ENCODE results near the gene DAB1.
A peak's percentile ranks its signal among the peaks of the same experiment; 100 is the strongest.

DAB1 gene

GRCh38 chr1:57423656-57424211, at the start of gene DAB1:
TSS of gene DAB1 (minus strand) at chr1:57424060. CDS start at chr1:57291030, 133,030 bp downstream.
- no peak for DNase-seq (ENCODE audit: low spot score)

DNA sequence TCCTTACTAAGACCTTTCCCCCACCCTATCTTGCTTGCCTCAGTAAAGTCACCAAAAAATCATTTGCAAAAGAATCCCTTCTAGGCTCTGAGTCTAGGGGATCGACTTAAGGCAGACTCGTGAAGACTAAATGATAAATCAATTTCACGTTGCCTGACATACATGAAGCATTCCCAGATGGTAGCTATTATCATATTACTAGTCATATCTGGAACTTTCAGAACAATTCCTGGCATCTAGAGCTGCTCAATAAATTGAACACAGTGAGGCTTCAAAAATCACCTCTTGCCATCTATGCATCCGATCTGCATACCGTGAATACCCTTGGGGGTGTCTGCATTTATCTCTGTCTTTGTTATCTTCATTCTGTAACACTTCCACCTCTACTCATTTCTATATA, 49.6 kb upstream of the DAB1 start:
- no peak for DNase-seq (ENCODE audit: low spot score)

DNA sequence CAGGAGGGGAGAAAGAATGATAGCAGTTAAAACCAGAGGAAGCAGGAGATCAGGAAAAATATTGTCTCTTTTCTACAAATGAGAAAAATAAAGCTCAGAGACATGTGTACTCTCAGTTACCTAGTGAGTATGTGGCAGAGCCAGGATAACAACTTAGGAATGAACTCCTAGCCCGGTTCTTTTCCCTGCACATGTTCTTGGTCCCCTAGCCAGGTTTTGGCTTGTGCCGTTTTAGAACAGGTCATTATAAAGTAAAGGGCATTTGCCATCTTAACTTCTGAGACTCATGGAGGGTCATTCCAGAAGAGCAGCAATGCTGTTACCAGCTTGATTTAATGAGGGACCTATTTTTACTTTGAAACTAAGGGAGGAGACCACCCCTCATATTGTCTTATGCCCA, 48.1 kb upstream of the DAB1 start:
- no peak for DNase-seq (ENCODE audit: low spot score)

GRCh38 chr1:57470036-57470435, 46.2 kb upstream of the DAB1 start:
- DNase-seq (ENCODE audit: low spot score): no peak

GRCh38 chr1:57468641-57469523, 45.0 kb upstream of the DAB1 start:
- no peak for DNase-seq (ENCODE audit: low spot score)

- no peak for DNase-seq (ENCODE audit: low spot score)
Measured at GRCh38 chr1:57467830-57468229, 44.0 kb upstream of the DAB1 start.

GRCh38 chr1:57464756-57465155, 40.9 kb upstream of the DAB1 start:
- peak; percentile 31 for DNase-seq (ENCODE audit: low spot score)

GRCh38 chr1:57463343-57463742, 39.5 kb upstream of the DAB1 start:
- no peak for DNase-seq (ENCODE audit: low spot score)

DNA sequence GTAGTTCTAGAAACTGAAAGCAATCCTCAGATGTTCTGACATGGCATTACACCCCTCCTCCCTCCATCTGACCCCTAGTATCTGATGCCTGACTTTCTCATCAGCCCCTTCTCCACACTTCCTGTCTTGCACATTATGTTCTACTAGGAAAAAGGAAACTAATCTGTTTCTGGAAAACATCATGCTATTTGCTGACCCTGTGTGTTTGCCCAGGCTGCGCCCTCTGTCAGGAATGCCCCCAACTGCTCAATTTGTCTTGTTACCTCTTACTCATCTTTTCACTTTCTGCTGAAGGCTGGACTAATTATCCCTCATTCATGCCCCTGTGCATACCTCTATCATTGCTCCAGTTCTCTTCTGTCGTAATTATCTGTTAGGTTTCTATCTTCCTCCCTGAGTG, 37.5 kb upstream of the DAB1 start:
- no peak for DNase-seq (ENCODE audit: low spot score)

DNA sequence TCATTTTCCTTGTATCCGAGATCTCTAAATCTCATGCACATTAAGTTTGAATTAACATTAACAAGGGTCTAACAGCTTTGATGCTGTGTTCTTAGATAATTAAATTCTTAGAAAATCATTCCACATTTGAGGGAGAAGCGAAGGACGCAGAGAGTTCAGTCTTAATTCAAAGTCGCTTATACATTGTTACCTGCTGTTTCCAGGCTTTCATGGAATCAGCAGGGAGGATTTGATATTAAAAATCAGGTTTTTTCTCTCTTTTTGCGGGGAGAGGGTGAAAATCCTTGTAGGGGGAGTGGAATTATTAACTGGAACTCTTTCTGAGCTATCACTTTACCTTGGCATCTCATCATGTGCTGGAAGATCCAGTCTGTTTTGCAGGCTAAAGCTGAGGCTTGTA, 27.7 kb upstream of the DAB1 start:
- DNase-seq (ENCODE audit: low spot score): no peak

GRCh38 chr1:57450981-57451380, 27.1 kb upstream of the DAB1 start:
- no peak for DNase-seq (ENCODE audit: low spot score)

DNA sequence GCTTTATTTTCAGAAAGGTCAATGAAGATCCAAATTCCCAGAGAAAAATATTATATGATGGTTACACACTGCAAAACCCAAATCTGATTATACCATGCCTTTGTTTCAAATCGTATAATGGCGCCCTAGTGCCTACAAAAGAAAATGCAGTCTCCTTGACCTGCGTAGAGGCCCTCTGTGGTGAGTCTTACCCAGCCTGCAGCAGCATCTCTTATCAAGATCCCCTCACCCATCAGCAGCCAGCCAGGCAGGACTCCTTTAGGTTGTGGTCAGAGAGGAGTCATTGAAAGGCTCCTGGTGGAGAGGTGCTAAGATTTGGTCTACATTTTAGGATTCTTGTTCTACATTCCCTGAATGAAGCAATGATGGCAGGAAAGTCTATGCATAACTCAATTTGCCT, 23.7 kb upstream of the DAB1 start:
- DNase-seq (ENCODE audit: low spot score): no peak

DNA sequence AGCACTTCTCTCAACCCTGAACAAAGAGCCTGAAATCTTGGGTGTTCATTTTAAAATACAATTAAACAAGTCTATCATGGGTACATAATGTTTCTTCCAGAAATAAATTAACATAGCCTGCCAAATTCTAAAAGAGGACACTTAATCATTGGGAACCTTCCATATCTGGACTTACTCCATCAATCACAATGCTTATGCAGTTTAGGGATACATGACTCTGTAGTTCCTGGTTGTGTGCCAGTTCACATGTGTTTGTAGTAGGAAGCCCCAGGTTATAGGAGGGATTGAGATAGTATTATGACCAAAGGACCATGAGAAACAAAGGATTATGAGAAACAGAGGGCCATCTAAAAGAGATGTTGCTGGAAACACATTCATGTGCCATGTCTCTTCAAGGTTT, 19.1 kb upstream of the DAB1 start:
- no peak for DNase-seq (ENCODE audit: low spot score)

DNA sequence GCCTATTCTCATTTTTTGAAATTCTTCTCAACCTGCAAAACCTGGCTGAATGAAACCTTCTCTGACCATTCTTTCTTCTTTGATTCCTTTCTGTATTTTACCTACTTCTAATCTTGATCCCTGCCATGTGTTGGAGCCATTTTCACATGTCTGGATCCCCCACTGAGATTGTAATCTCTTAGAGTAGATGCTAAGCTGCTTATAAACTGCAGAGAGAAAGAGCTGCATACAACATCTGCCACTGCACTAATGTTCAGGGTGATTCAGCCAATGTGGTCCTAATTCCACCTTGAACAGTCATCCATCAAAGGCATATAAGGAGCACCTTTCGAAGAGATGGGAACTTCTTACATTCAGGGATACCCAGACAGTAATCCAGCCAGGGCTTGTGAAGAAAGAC, 16.2 kb upstream of the DAB1 start:
- DNase-seq (ENCODE audit: low spot score): no peak

DNA sequence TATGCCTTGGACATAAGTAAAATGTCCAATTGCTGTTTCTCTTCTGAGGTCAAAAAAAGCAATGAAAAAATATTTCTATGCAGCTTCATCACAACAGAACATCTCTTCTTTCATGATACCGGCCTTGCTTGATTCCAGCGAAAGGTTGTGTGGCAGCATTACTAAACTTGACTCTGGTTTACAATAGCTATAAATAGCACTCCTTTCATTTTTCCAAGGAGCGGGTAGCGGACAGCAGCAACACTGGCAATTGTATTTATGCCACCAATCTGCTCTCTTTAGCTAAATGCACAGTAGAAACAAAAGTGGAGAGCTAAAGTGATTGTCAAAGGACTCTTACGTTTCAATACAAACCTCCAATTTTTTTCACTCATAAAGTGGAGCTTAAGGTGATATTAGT, 7.5 kb upstream of the DAB1 start:
- DNase-seq (ENCODE audit: low spot score): no peak

DNA sequence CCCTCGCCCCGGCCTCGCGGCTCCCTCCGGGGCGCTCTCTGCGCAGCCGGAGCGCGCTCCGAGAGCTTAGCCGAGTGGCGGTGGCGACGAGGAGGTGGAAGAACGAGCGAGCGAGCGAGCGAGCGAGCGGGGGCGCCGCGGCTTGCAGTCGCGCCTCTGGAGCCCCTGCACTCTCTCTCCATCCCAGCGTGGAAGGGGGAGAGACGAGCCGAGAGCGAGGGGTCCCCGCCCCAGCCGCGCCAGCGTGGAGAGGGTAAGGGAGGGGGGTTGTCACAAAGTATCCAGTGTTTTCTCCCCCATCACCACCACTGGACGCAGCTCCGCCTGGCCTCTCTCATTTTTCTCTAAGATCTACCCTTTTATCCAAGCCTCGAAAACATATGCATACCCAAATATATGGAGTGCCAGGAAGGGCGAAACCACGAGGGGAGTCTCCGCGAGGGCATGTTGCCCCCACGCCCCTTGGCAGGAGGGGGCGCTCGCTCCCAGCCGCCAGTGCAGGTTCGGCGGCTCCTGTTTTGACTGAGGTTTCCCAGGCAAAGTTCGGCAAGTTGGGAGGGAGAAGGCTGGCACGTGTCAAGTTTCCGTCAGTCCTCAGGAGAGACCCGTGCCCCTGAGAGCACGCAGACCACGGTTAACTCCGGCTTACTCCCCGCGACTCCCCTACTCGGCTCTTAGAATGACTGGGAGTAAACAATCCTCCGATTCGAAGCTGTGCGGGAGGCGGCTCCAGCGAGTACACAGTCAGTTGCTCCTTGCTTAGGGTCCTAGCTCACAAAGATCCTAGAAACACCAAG, 569 bp upstream of the DAB1 start:
- no peak for DNase-seq (ENCODE audit: low spot score)

- no peak for DNase-seq (ENCODE audit: low spot score)
Measured at GRCh38 chr1:57423135-57423655, 665 bp downstream of the DAB1 start.

DNA sequence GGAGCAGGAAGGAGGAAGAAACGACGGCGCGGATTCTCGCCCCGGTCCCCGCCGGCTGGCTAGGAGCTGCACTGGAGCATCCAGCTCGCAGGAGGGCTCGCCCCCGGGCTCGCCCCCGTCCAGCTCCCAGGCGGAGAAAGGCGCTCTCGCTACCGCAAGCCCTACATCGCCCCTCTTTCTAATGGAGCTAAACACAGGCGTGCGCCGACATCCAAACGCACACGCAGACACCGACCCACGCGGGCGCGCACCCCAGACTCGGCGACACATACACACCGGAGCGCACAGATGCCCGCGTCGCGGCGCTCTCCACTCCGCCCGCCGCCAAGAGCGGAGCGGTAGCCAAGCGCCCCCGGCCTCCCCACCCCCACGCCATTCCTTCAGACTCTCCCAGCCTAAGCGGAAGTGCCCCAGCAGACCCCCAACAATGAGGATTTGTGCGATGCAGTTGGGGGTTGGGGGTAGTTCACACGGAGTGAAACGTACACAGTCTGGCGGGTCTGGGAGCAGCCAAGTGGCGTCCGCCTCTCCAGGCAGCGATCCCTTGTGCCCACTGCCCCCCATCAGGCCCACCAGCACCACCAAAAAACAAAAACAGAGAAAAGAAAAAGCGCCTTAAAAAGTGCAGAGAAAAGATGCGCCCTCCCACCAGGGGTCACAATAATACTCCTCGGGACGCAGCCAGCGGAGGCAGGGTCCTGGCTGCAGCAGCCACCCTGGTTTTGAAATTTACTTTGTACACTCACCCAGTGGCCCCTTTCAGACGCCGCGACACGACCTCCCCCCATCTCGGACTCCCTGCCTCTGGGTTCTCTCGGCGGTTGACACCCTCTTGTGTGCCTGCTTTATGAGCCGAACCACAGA, 1.4 kb downstream of the DAB1 start:
- no peak for DNase-seq (ENCODE audit: low spot score)

GRCh38 chr1:57421806-57422205, 2.1 kb downstream of the DAB1 start:
- DNase-seq (ENCODE audit: low spot score): no peak

DNA sequence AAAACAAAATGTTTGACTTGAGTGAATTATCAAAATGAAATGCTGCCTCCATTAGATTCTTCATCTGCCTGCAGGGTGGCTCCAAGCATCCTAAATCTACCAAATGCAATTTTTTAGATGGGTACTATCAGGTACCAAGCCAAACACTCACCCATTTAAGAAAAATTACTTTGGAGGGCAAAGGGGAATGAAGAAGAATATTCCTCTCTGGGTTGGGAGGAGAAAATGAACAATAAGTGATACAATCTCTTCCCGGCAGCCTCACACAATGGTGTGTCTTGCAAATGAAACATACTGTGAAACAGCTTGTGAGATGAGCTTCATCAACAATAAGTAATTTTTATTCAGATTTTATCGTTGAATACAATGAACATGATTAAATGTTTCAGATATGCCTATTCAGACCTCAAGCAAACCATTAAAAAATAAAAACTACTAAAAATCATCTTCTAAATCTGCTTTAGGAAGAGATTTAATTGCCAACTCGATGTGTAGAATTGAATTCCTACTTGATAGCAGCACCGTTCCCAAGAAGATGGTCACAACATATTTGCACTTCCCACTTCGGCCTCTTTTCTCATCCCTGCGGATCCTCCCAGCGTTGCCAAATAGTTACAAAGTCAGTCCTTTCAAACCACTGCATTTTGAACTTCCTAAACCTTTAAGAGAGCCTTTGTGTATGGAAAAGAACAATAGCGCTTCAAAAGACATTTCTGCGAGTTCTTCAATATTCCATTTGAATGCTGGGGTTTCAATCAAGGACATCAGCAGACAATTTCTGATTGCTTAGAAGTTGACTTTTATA, 2.7 kb downstream of the DAB1 start:
- no peak for DNase-seq (ENCODE audit: low spot score)

DNA sequence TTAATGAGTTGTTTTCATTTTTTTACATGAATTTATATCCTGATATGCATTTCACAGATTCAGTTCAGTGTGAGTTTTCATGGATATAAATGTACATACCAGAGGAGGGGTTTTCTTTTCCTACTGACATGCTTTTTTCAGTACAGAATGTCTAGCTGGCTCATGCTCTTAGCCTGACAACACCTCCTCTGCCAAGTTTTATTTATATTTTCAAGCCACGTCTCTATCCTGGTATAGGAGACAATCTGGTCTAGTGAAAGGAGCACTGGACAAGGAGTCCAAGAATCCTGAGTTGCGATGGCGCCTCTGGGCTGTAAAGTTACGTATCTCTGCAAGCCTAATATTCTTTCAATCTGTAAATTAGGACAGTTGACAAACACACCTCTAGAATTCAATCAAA, 4.9 kb downstream of the DAB1 start:
- no peak for DNase-seq (ENCODE audit: low spot score)
